HCT116 (cell line): ENCODE data around the gene CYB5RL. TPM values are rescaled to one million over a fixed set of nuclear protein-coding genes. Genes with fewer than 3 reads are reported as not detected.

Experiments used
- ATAC-seq: fragments of 200-7000 bp; cut with Tn5 transposase; 2 replicates; pipeline ENCODE4 v1.9.1; 2020; ENCODE audit warnings: mild to moderate bottlenecking, moderate library complexity
- BruUV-seq: library from RNA; stranded (reverse); fragments of 400-500 nt; replicated peaks from 2 replicates; lab custom pipeline; 2021; lab: Mats Ljungman, UMichigan
- CTCF ChIA-PET: fragments of 300-600 bp; sonication (Branson Sonifier 250); formaldehyde crosslinking; loops from one replicate; lab custom pipeline; 2021; ENCODE audit warnings: antibody characterized with exemption; lab: Charles Lee
- POLR2A ChIA-PET: fragments of 300-600, 350-600 bp; sonication (Branson Sonifier 250); formaldehyde crosslinking; loops from one replicate; lab custom pipeline; 2021; ENCODE audit warnings: antibody characterized with exemption; lab: Charles Lee
- RAD21 ChIA-PET, 2 experiments: fragments of 300-600 bp; sonication (Branson Sonifier 250); formaldehyde crosslinking; loops; one replicate each; lab custom pipeline; 2023; ENCODE audit warnings: low total read pairs in 2 of 2; ENCODE audit not compliant: uncharacterized antibody in 2 of 2, unreplicated experiment in 2 of 2, low non-redundant PET in 1 of 2; lab: Charles Lee
- DNase-seq: peaks from one replicate; pipeline ENCODE4 v3.0.0-alpha.2; 2010; ENCODE audit warnings: low read depth, low spot score
- H2AFZ ChIP-seq: fragments of 200-600 bp; shearing (Covaris generic), sonication (generic); 2 replicates; pipeline ENCODE4 v1.6.1; 2017; ENCODE audit warnings: low read depth, mixed run types, mixed read lengths, antibody characterized with exemption, low read length; ENCODE audit not compliant: poor library complexity, severe bottlenecking
- H3K27ac ChIP-seq: 2 replicates; pipeline ENCODE4 v1.5.1; 2012; ENCODE audit warnings: low read depth, low read length
- H3K27me3 ChIP-seq: fragments of 200-600 bp; sonication (generic); 2 replicates; pipeline ENCODE4 v1.6.1; 2016; ENCODE audit warnings: mixed run types, low read length, mixed read lengths; ENCODE audit not compliant: insufficient read depth
- H3K36me3 ChIP-seq, 2 experiments: fragments of 200-500 bp in 1 of 2; fragments of 200-600 bp in 1 of 2; sonication (Bioruptor generic) in 1 of 2; sonication (generic) in 1 of 2; 2 replicates each; pipeline versions ENCODE4 v1.5.1 to v1.6.1; 2014 to 2016; ENCODE audit warnings: low read length in 2 of 2, inconsistent platforms in 1 of 2, mixed read lengths in 1 of 2, mixed run types in 1 of 2; ENCODE audit not compliant: insufficient read depth in 2 of 2, control insufficient read depth in 1 of 2
- H3K4me1 ChIP-seq, 2 experiments: fragments of 200-600 bp in 1 of 2; sonication (generic) in 1 of 2; 2 replicates each; pipeline versions ENCODE4 v1.5.1 to v1.6.1; 2012 to 2017; ENCODE audit warnings: low read length in 2 of 2, inconsistent platforms in 1 of 2, mild to moderate bottlenecking in 1 of 2, mixed read lengths in 1 of 2, mixed run types in 1 of 2, moderate library complexity in 1 of 2; ENCODE audit not compliant: insufficient read depth in 2 of 2, control insufficient read depth in 1 of 2
- H3K4me2 ChIP-seq: fragments of 200-600 bp; sonication (generic); 2 replicates; pipeline ENCODE4 v1.6.1; 2017; ENCODE audit warnings: mixed run types, low read length, mixed read lengths
- H3K4me3 ChIP-seq, 2 experiments: fragments of 200-600 bp in 1 of 2; sonication (generic) in 1 of 2; replicated peaks in 1 of 2; 2 replicates each; pipeline ENCODE4 v1.5.1; 2011 to 2016; ENCODE audit warnings: low read length in 2 of 2, control low read depth in 1 of 2, low read depth in 1 of 2, mild to moderate bottlenecking in 1 of 2, mixed read lengths in 1 of 2, mixed run types in 1 of 2
- H3K79me2 ChIP-seq: fragments of 200-600 bp; sonication (generic); 2 replicates; pipeline ENCODE4 v1.6.1; 2017; ENCODE audit warnings: mild to moderate bottlenecking, mixed run types, low read length, moderate library complexity, mixed read lengths; ENCODE audit not compliant: insufficient read depth
- H3K9ac ChIP-seq: fragments of 200-600 bp; sonication (generic); 2 replicates; pipeline ENCODE4 v1.6.1; 2016; ENCODE audit warnings: low read length, mixed read lengths
- H3K9me2 ChIP-seq: fragments of 200-600 bp; sonication (generic), shearing (Covaris generic); 2 replicates; pipeline ENCODE4 v1.6.1; 2017; ENCODE audit warnings: mixed run types, mild to moderate bottlenecking, moderate library complexity; ENCODE audit not compliant: insufficient read depth
- H3K9me3 ChIP-seq, 2 experiments: fragments of 200-500 bp in 1 of 2; fragments of 200-600 bp in 1 of 2; sonication (Bioruptor generic) in 1 of 2; sonication (generic) in 1 of 2; 2 replicates each; pipeline ENCODE4 v1.6.1; 2014 to 2017; ENCODE audit warnings: low read length in 2 of 2, mixed read lengths in 2 of 2, inconsistent platforms in 1 of 2, low read depth in 1 of 2, mild to moderate bottlenecking in 1 of 2, mixed run types in 1 of 2, moderate library complexity in 1 of 2; ENCODE audit not compliant: control insufficient read depth in 1 of 2, insufficient read depth in 1 of 2
- H4K20me1 ChIP-seq: fragments of 200-600 bp; sonication (generic), shearing (Covaris generic); 2 replicates; pipeline ENCODE4 v1.6.1; 2017; ENCODE audit warnings: mixed run types, mild to moderate bottlenecking, moderate library complexity; ENCODE audit not compliant: insufficient read depth
- CBX3 ChIP-seq: IDR thresholded peaks from 2 replicates; pipeline ENCODE4 v1.6.1; 2012; ENCODE audit warnings: low read depth
- CEBPB ChIP-seq: IDR thresholded peaks from 2 replicates; pipeline ENCODE4 v1.6.1; 2012; ENCODE audit warnings: low read depth
- EZH2 ChIP-seq: fragments of 200-600 bp; sonication (generic); IDR thresholded peaks from 2 replicates; pipeline ENCODE4 v1.6.1; 2017; ENCODE audit warnings: antibody characterized with exemption, mixed run types
- JUND ChIP-seq: IDR thresholded peaks from 2 replicates; pipeline ENCODE4 v1.6.1; 2012
- POLR2A ChIP-seq: IDR thresholded peaks from 2 replicates; pipeline ENCODE4 v1.7.0; 2011; ENCODE audit warnings: borderline replicate concordance; ENCODE audit not compliant: insufficient read depth, insufficient read length; ENCODE audit errors: extremely low read depth
- RAD21 ChIP-seq: IDR thresholded peaks from 2 replicates; pipeline ENCODE4 v1.6.1; 2012; ENCODE audit warnings: low read depth, mild to moderate bottlenecking
- SIN3A ChIP-seq: IDR thresholded peaks from 2 replicates; pipeline ENCODE4 v1.6.1; 2012; ENCODE audit warnings: low read depth
- SP1 ChIP-seq: IDR thresholded peaks from 2 replicates; pipeline ENCODE4 v1.6.1; 2012; ENCODE audit warnings: low read depth
- SRF ChIP-seq: IDR thresholded peaks from 2 replicates; pipeline ENCODE4 v1.6.1; 2012; ENCODE audit warnings: low read depth
- ZFX ChIP-seq: fragments of 450-650 bp; IDR thresholded peaks from 2 replicates; pipeline ENCODE4 v1.6.1; 2017
- ZNF274 ChIP-seq: fragments of 200-500 bp; sonication (Bioruptor generic); IDR thresholded peaks from 2 replicates; pipeline ENCODE4 v1.6.1; 2014; ENCODE audit warnings: mild to moderate bottlenecking, low read depth, low read length, inconsistent platforms
- intact Hi-C: fragments of 100-400 bp; cut with micrococcal nuclease; formaldehyde crosslinking; loops from 2 replicates; pipeline ENCODE4 v1.10.0; 2022
- total RNA-seq: library from RNA; stranded (reverse); gene quantifications from one replicate; pipeline ENCODE4 v1.2.1, GENCODE V29; 2021; ENCODE audit not compliant: unreplicated experiment
- TF ChIP-seq, protein P1 (sequence below): IDR thresholded peaks from 2 replicates; pipeline ENCODE4 v1.6.1; 2012
- TF ChIP-seq, protein P2 (sequence below), 3 experiments: fragments of 200-600 bp in 1 of 3; sonication (generic) in 1 of 3; IDR thresholded peaks in 2 of 3; conservative IDR thresholded peaks in 1 of 3; 2 replicates each; pipeline ENCODE4 v1.5.1; 2012 to 2017; ENCODE audit warnings: low read depth in 2 of 3, low read length in 2 of 3, antibody characterized with exemption in 1 of 3, borderline replicate concordance in 1 of 3, control low read depth in 1 of 3, mild to moderate bottlenecking in 1 of 3, mixed read lengths in 1 of 3, mixed run types in 1 of 3, moderate library complexity in 1 of 3; ENCODE audit not compliant: insufficient read depth in 1 of 3

CYB5RL gene
- total RNA-seq, 1 experiment from 2014 or later = 11.7 TPM

DNA sequence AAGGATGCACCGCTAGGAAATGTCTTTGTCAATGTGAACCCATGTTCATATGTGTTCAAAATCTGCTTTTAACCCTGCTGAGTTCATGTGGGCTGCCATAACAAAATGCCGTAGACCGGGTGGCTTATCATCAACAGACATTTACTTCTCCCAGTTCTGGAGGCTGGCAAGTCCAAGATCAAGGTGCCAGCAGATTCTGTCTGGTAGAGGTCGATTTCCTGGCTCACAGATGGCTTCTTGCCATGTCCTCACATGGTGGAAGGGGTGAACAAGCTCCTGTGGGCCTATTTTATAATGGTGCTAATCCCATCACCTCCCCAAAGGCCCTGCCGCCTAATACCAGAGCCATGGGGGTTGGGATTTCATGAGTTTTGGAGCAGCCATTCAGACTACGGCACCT lies 42.4 kb downstream of the CYB5RL start:
- H3K4me1 ChIP-seq = peaks cover 16 to 31% of the 10 kb centered on the region in 2 experiments
- no peaks in the 10 kb centered on the region for H3K36me3 ChIP-seq
- intact Hi-C loops = no loop called here
- ATAC-seq = no peak
- no peak for DNase-seq
- TF ChIP-seq, protein P1, sequence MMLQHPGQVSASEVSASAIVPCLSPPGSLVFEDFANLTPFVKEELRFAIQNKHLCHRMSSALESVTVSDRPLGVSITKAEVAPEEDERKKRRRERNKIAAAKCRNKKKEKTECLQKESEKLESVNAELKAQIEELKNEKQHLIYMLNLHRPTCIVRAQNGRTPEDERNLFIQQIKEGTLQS = no peak
- no peak for TF ChIP-seq ZNF274
- TF ChIP-seq JUND = no peak
- TF ChIP-seq, protein P2, sequence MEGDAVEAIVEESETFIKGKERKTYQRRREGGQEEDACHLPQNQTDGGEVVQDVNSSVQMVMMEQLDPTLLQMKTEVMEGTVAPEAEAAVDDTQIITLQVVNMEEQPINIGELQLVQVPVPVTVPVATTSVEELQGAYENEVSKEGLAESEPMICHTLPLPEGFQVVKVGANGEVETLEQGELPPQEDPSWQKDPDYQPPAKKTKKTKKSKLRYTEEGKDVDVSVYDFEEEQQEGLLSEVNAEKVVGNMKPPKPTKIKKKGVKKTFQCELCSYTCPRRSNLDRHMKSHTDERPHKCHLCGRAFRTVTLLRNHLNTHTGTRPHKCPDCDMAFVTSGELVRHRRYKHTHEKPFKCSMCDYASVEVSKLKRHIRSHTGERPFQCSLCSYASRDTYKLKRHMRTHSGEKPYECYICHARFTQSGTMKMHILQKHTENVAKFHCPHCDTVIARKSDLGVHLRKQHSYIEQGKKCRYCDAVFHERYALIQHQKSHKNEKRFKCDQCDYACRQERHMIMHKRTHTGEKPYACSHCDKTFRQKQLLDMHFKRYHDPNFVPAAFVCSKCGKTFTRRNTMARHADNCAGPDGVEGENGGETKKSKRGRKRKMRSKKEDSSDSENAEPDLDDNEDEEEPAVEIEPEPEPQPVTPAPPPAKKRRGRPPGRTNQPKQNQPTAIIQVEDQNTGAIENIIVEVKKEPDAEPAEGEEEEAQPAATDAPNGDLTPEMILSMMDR (IDR thresholded peaks at IDR 0.05 in 2 of 3, conservative IDR thresholded peaks at IDR 0.05 in 1 of 3; ENCODE audit: borderline replicate concordance in 1 of 3, insufficient read depth in 1 of 3, low read depth in 2 of 3, low read length in 2 of 3) = no peak
- TF ChIP-seq RAD21 = no peak
- no peak for TF ChIP-seq ZFX
- TF ChIP-seq POLR2A = no peak
- no peak overlapping the region for H2AFZ ChIP-seq
- peak overlapping the region; percentile 50 for H3K4me2 ChIP-seq
- CTCF ChIA-PET = no interaction called here
- H3K27ac ChIP-seq = no peak overlapping the region
- no TSS peak for BruUV-seq
- POLR2A ChIA-PET = no interaction called here
- H3K9me2 ChIP-seq = no peaks in the 10 kb centered on the region
- no peak overlapping the region for H3K9ac ChIP-seq
- no peaks in the 10 kb centered on the region for H3K27me3 ChIP-seq
- RAD21 ChIA-PET = no interaction called here
- no peaks in the 10 kb centered on the region for H3K9me3 ChIP-seq
- H4K20me1 ChIP-seq = no peaks in the 10 kb centered on the region
- no peak overlapping the region for H3K4me3 ChIP-seq
- H3K79me2 ChIP-seq = no peaks in the 10 kb centered on the region

- no peaks in the 10 kb centered on the region for H3K27me3 ChIP-seq
- POLR2A ChIA-PET = no interaction called here
- H3K4me1 ChIP-seq = peaks cover 16 to 31% of the 10 kb centered on the region in 2 experiments
- intact Hi-C loops = no loop called here
- DNase-seq (no peak), ATAC-seq (no peak)
- no peaks in the 10 kb centered on the region for H3K9me3 ChIP-seq
- no TSS peak for BruUV-seq
- no peak for TF ChIP-seq ZNF274
- TF ChIP-seq SIN3A = no peak
- TF ChIP-seq EZH2 = no peak
- no peak for TF ChIP-seq SRF
- TF ChIP-seq CBX3 = no peak
- TF ChIP-seq RAD21 = no peak
- no peak for TF ChIP-seq SP1
- TF ChIP-seq, protein P2 (IDR thresholded peaks at IDR 0.05 in 2 of 3, conservative IDR thresholded peaks at IDR 0.05 in 1 of 3; ENCODE audit: borderline replicate concordance in 1 of 3, insufficient read depth in 1 of 3, low read depth in 2 of 3, low read length in 2 of 3) = no peak
- TF ChIP-seq, protein P1 = no peak
- no peak for TF ChIP-seq CEBPB
- RAD21 ChIA-PET = no interaction called here
- H3K36me3 ChIP-seq = no peaks in the 10 kb centered on the region
- no peaks in the 10 kb centered on the region for H3K79me2 ChIP-seq
- CTCF ChIA-PET = no interaction called here
- no peak overlapping the region for H2AFZ ChIP-seq
- H3K9ac ChIP-seq = no peak overlapping the region
- no peak overlapping the region for H3K4me3 ChIP-seq
- no peaks in the 10 kb centered on the region for H3K9me2 ChIP-seq
- H3K4me2 ChIP-seq = peak overlapping the region; percentile 50; the same call in 1 of the 2 replicates
- no peak overlapping the region for H3K27ac ChIP-seq
- no peaks in the 10 kb centered on the region for H4K20me1 ChIP-seq
Measured at GRCh38 chr1:54156986-54157385, 42.8 kb downstream of the CYB5RL start.
